HG02678 (cell line): ENCODE results near the gene DLL4.
A peak's percentile ranks its signal among the peaks of the same experiment; 100 is the strongest.

ENCODE experiments used
- ATAC-seq: cut with Tn5 transposase; IDR thresholded peaks from one replicate; pipeline ENCODE4 v1.9.1; 2021; ENCODE audit warnings: mild to moderate bottlenecking, moderate library complexity; ENCODE audit not compliant: unreplicated experiment

DLL4 gene

DNA sequence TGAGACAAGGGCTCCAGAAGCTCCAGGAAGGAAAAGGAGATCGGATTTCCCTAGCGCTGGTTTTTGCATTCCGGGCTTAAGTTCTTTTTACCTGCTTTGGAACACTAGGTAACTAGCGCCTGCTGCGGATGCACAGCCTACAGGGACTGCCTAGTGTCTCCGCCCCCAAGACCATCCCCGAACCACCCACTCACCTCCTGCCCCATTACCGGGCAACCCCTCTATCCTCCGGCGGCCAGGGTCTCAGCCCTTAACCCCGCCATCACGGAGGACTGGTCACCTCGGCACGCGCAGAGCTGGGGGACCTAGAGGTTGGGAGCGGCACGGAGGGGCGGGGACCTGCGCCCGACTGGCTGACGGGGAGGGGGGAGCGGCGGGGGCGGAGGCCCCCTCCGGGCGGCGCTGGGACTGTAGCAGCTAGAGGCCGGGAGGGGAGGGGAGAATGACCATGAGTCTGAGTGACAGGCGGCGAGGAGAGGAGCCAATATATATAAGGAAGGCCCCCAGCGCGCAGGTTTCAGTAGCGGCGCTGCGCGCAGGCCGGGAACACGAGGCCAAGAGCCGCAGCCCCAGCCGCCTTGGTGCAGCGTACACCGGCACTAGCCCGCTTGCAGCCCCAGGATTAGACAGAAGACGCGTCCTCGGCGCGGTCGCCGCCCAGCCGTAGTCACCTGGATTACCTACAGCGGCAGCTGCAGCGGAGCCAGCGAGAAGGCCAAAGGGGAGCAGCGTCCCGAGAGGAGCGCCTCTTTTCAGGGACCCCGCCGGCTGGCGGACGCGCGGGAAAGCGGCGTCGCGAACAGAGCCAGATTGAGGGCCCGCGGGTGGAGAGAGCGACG, at the start of gene DLL4:
TSS of gene DLL4 (plus strand) at position 520 of the 839 bp plus-strand sequence. CDS start 329 bp downstream, outside the sequence.
- ATAC-seq: no peak

DNA sequence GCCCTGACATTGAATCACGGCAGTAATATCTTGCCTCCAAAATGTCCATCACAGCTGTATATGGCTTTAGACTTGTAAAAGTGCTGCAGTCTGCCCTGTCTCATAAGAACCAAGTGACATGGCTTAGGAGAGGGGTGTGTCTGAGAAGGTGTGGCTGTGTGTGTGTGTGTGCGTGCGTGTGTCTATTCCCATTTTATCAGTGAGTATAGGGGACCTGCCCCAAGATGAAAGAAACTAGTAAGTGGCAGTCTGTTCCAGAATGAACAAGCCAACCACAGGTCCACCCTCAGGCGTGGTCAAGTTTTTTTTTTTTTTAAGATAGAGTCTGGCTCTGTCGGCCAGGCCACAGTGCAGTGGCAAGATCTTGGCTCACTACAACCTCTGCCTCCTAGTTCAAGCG, 49.5 kb upstream of the DLL4 start:
- no peak for ATAC-seq

DNA sequence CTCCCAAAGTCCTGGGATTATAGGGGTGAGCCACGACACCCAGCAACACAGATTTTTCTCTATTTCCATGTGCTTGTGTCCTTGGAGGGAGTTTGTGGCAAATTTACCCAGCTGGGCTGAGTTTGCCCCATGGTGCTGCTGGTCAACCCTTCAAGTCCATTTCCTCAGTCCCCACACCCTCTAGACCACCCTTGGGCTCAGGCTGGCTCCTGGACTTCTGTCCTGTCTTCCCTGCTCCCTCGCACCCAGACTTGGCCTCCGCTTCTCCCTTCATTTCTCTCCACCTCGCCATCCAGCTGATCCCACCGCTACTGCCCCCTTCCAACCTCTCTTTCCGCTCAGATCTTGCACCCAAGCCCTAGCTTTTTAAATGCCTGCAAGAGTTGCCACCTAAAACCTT, 47.8 kb upstream of the DLL4 start:
- no peak for ATAC-seq

DNA sequence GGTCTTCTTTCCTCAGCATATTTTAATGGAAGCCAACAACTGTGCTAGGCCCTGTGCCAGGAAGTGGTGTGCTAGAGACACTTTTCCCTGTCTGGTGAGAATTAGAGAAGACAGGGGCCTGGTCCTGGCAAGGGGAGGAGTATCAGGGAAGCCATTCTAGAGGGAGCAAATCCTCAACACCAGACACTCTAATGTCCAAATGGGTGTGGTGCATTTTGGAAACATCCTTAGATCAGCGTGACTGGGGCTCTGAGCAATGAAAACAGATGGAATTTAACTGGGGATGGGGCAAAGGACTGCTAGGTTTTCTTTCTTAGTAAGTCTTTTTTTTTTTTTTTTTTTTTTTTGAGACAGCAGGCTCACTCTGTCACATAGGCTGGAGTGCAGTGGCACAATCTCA, 42.6 kb upstream of the DLL4 start:
- no peak for ATAC-seq

DNA sequence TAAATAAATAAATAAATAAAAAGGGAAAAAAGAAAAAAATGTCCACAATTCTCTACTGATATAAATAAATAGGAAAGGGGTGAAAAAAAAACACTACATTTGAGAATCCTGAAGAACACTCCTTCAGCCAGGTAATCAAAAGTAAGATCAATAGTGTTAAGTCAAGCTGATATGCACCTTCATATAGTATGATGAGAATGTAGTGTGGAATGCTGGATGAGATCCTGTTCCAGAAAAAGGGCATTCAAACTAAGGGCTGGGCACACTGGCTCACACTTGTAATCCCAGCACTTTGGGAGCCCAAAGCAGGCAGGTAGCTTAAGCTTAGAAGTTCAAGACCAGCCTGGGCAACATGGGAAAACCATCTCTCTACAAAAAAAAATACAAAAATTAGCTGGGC, 40.0 kb upstream of the DLL4 start:
- ATAC-seq: no peak

DNA sequence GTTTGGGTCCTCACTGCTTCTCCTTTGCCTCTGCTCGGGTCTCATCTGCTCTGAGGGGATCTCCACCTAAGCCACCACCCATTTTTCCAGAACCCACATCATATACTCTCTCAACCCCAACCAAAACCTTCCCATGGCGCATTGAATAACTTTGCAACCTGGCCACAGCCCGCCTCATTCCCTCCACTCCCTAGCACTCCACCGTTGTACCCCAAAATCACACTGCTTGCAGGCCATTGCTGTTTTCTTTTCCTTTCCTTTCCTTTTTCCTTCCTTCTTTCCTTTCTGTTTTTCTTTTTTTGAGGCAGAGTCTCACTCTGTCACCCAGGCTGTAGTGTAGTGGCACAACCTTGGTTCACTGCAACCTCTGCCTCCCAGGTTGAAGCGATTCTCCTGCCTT, 38.0 kb upstream of the DLL4 start:
- no peak for ATAC-seq

DNA sequence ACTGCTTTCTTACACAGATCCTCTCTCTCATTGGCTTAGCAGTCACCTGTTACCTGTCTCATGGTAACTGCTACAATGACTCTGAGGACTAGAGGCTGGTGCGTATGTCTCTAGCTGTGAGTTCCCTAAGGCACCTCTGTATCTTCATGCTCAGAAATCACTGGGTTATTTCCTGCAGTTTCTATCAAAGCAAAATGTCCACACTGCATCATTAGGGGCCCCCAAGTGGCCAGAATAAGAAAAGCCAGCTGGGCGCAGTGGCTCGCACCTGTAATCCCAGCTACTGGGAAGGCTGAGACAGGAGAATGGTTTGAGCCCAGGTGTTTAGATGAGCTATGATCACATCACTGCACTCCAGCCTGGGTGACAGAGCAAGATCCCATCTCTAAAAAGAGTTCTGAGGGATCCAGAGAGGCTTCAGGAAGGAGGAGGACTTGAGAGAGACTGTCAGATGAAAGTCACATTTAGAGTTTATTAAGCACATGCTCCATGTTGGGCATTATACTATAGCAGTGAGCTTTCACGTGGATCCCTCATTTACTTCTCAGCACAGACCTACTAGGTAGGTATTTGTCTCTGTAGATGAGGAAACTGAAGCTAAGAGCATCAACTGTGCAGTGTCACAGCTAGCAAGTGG, 37.2 kb upstream of the DLL4 start:
- no peak for ATAC-seq

DNA sequence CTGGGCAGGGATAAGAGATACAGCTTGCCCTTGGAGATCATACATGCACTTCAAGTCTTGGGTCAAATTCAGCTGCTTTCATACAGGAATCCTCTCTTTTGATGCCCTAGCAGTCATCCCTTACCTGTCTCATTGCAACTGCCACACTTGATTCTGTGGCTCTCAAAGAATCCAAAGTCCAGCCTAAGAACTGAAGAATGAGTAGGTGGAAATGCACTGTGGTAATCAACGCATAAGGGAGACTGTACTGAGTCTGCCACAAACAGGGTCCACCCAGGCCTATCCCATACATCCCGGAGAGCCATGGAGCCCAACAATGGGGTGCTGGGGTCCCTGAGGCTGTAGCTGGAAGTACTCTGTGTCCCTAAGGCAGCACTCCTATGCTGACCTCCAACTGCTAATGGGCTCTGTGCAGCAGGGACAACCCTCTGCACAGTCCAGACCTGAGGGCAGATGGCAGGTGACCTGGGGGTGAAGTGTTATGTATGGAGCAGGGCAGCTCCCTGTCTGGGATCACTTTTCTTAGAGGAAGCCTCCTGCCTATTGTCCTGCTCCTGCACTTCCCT, 36.6 kb upstream of the DLL4 start:
- no peak for ATAC-seq

DNA sequence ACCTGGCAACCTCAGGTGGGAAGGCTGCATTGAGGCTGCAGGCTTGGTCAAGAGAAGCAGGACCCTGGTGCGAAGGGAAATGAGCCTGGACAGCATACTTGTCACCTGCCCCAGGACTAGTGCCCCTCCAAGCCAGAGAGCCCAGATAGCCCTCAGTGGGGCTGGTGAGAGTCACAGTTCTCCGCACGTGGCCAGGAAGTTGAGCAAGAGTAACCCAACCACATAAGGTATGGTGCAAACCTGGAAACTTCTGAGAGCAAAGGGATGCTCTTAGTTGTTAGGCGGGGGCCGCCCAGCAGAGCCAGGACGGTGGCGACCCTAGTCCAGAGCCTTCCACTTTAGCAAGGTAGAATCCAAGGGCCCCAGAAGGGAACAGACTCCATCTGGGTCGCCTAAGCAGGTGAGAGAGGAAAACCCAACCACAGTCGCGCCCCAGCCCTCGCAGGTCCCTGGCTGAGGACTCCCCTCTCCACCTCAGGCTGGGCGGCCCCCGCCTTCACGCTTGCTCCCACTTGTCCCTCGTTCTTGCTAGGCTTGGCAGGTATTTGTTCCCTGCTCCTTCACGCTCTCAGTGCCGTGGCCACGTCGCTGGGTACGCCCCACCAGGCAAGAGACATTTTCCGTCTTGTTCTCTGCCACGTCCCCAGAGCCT, 36.0 kb upstream of the DLL4 start:
- no peak for ATAC-seq

DNA sequence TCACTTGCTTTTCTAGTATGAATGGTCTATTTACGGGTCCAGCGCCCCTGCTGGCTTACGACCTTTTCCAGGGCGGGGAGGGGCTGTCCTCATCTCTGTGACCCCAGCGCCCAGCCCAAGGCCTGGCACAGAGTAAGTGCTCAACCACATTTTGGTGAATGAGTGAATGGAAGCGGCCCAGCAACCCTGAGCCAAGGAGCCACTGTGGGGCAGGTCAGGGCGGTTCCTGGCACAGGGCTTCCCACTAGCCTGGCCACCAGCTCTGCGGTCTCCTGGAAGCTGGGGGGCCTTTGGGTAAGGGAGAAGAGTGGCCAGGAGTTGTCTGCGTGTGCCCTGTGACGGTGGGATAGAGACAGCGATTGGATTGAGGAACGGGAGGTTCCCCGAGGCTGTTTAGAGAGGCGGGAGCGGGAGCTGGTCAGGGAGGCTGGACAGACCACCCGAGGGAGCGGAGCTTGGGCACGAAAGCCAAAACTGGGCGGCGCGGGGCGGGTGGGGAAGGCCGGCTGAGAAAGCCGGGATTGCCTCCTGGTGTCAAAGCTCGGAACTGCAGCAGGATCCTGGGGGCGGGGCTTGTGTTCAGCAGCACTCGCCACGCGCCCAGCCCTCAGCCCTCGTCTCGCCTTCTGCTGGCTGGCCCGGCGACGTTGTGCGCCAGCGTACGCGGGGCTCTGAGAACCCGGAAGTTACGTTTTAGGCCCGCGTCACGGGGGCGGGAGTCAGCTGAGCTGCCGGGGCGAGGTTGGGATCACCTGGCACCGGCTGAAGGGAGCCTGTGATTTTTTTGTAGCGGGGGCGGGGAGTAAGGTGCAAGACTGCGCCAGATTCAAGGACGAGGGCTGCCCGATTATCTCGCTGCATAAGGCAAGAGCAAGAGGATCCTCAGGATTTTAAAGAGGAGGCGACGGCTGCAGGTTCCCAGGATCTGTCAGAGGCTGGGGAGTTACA, 35.1 kb upstream of the DLL4 start, which contains the start of gene VPS18:
TSS of gene VPS18 (plus strand) at position 718 of the 948 bp plus-strand sequence. CDS start 319 bp downstream, outside the sequence.
- ATAC-seq: peak; percentile 89

DNA sequence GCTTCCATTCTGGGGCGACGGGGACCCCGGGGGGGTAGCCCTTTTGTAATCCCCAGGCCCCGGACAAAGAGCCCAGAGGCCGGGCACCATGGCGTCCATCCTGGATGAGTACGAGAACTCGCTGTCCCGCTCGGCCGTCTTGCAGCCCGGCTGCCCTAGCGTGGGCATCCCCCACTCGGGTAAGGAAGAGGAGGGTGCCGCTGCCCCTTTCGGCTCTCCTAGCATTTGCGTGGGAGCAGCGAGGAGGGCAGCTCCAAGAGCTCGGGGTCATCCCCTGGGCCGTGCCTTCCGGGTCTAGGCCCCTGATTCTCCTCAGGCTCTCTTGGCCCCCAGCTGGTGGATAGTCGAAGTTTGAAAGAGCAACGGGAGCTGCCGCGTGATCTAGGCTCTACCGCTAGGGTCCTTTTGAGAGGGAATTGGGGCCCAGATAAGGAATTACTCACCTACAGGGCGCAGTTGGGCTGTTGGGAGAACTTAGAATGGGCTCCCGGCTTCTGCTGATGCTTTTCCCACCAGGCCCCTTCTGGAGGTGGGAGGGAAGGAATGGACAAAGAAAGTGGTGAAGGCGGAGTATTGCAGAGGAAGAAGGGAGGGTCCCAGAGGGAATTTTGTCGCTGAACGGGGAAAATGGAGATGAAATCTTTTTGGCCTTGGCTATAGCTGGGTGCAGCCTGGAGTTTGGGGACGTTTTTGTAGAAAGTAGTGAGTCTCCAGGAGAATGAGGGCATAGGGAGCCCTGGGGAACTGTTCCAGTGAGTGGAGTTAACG, 34.3 kb upstream of the DLL4 start:
- ATAC-seq: peak; percentile 40

DNA sequence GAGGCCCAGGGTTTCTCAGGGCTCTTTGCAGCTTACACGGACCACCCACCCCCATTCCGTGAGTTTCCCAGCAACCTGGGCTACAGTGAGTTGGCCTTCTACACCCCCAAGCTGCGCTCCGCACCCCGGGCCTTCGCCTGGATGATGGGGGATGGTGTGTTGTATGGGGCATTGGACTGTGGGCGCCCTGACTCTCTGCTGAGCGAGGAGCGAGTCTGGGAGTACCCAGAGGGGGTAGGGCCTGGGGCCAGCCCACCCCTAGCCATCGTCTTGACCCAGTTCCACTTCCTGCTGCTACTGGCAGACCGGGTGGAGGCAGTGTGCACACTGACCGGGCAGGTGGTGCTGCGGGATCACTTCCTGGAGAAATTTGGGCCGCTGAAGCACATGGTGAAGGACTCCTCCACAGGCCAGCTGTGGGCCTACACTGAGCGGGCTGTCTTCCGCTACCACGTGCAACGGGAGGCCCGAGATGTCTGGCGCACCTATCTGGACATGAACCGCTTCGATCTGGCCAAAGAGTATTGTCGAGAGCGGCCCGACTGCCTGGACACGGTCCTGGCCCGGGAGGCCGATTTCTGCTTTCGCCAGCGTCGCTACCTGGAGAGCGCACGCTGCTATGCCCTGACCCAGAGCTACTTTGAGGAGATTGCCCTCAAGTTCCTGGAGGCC, 29.5 kb upstream of the DLL4 start:
- ATAC-seq: no peak

DNA sequence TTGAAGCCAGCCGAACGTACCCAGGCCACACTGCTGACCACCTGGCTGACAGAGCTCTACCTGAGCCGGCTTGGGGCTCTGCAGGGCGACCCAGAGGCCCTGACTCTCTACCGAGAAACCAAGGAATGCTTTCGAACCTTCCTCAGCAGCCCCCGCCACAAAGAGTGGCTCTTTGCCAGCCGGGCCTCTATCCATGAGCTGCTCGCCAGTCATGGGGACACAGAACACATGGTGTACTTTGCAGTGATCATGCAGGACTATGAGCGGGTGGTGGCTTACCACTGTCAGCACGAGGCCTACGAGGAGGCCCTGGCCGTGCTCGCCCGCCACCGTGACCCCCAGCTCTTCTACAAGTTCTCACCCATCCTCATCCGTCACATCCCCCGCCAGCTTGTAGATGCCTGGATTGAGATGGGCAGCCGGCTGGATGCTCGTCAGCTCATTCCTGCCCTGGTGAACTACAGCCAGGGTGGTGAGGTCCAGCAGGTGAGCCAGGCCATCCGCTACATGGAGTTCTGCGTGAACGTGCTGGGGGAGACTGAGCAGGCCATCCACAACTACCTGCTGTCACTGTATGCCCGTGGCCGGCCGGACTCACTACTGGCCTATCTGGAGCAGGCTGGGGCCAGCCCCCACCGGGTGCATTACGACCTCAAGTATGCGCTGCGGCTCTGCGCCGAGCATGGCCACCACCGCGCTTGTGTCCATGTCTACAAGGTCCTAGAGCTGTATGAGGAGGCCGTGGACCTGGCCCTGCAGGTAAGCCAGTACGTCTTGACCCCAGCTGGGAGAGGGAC, 28.7 kb upstream of the DLL4 start:
- no peak for ATAC-seq

DNA sequence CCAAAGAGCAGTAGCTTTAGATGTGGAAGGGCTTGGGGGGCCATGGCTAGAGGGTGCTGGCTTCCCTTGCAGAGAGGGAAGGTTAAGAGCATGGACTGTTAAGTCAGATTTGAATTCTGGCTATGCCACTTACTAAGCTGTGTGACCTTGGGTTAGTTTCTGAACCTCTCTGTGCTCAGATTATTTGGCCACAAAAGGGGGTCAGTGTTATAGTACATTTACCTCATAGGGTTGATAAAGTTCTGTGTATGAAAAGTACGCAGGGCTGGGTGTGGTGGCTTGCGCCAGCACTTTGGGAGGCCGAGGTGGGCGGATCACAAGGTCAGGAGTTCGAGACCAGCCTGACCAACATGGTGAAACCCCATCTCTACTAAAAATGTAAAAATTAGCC, 28.1 kb upstream of the DLL4 start:
- no peak for ATAC-seq

DNA sequence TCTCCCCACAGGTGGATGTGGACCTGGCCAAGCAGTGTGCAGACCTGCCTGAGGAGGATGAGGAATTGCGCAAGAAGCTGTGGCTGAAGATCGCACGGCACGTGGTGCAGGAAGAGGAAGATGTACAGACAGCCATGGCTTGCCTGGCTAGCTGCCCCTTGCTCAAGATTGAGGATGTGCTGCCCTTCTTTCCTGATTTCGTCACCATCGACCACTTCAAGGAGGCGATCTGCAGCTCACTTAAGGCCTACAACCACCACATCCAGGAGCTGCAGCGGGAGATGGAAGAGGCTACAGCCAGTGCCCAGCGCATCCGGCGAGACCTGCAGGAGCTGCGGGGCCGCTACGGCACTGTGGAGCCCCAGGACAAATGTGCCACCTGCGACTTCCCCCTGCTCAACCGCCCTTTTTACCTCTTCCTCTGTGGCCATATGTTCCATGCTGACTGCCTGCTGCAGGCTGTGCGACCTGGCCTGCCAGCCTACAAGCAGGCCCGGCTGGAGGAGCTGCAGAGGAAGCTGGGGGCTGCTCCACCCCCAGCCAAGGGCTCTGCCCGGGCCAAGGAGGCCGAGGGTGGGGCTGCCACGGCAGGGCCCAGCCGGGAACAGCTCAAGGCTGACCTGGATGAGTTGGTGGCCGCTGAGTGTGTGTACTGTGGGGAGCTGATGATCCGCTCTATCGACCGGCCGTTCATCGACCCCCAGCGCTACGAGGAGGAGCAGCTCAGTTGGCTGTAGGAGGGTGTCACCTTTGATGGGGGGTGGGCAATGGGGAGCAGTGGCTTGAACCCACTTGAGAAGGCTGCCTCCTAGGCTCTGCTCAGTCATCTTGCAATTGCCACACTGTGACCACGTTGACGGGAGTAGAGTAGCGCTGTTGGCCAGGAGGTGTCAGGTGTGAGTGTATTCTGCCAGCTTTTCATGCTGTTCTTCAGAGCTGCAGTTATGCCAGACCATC, 26.3 kb upstream of the DLL4 start:
- no peak for ATAC-seq

DNA sequence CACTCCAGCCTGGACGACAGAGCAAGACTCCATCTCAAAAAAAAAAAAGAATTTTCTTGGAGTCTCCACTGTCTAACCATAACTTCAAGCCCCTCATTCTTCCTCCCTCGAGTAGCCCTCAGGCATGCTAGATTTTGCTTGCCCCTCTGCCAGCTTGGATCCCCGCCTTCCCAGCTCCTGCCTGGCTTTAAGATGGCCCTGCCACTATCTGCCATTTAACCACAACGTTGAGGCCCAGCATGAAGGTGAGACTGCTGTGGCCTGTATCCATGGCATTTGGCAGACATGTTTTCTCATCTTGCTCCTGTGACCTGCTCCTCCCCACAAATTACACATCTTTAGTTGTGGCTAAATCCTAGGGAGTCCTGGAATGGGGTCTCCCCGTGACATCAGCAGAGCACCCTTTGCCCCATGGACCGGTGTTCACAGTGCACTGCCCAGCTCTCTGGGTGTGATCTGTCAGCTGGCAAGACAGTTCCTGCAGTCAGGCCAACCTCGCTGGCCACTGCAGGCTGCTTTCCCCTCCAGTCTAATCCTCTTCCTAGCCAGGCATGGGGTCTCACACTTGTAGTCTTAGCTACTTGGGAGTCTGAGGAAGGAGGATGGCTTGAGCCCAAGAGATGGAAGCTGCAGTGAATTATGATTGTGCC, 24.5 kb upstream of the DLL4 start:
- no peak for ATAC-seq
